Liver (tissue), 9 donors: ENCODE results near the gene GAS2L1. TPM values are rescaled to one million over a fixed set of nuclear protein-coding genes. Genes with fewer than 3 reads are reported as not detected.

Source experiments
- DNase-seq: peaks from one replicate; pipeline ENCODE4 v3.0.0-alpha.2; 2017; ENCODE audit warnings: low spot score
- H3K27ac ChIP-seq, 2 donors: one replicate each; pipeline ENCODE4 v1.7.0; 2013; ENCODE audit warnings: inconsistent platforms in 2 of 2, low read length in 2 of 2, control low read depth in 1 of 2, low read depth in 1 of 2, mild to moderate bottlenecking in 1 of 2
- H3K27me3 ChIP-seq, 4 donors: one replicate each; pipeline versions ENCODE4 v1.6.1 to v1.7.0; 2013; ENCODE audit warnings: low read length in 3 of 4, inconsistent platforms in 1 of 4, mild to moderate bottlenecking in 1 of 4, moderate library complexity in 1 of 4; ENCODE audit not compliant: control insufficient read depth in 4 of 4, insufficient read depth in 4 of 4
- H3K36me3 ChIP-seq, 4 donors: one replicate each; pipeline versions ENCODE4 v1.6.1 to v1.7.0; 2013; ENCODE audit warnings: low read length in 3 of 4, mild to moderate bottlenecking in 3 of 4, low read depth in 1 of 4, moderate library complexity in 1 of 4; ENCODE audit not compliant: control insufficient read depth in 4 of 4, insufficient read depth in 3 of 4
- H3K4me1 ChIP-seq, 4 donors: one replicate each; pipeline versions ENCODE4 v1.6.1 to v1.7.0; 2013; ENCODE audit warnings: low read length in 3 of 4, mild to moderate bottlenecking in 3 of 4, moderate library complexity in 1 of 4; ENCODE audit not compliant: control insufficient read depth in 4 of 4, insufficient read depth in 4 of 4
- H3K4me3 ChIP-seq, 3 donors: one replicate each; pipeline versions ENCODE4 v1.6.1 to v1.7.0; 2013; ENCODE audit warnings: low read length in 3 of 3, control low read depth in 1 of 3, low read depth in 1 of 3, mild to moderate bottlenecking in 1 of 3
- H3K9ac ChIP-seq, 2 donors: one replicate each; pipeline ENCODE4 v1.7.0; 2013; ENCODE audit warnings: low read length in 2 of 2, mild to moderate bottlenecking in 2 of 2, moderate library complexity in 2 of 2, control low read depth in 1 of 2, low read depth in 1 of 2
- H3K9me3 ChIP-seq, 4 donors: one replicate each; pipeline versions ENCODE4 v1.6.1 to v1.7.0; 2013; ENCODE audit warnings: low read length in 3 of 4; ENCODE audit not compliant: control insufficient read depth in 4 of 4
- CTCF ChIP-seq: fragments of 150-350 bp; IDR thresholded peaks from 2 replicates; pipeline ENCODE4 v1.5.1; 2017; ENCODE audit warnings: improper control_type of control experiment, low read depth, low read length; ENCODE audit not compliant: missing input control
- FOXA1 ChIP-seq: IDR thresholded peaks from 2 replicates; pipeline ENCODE4 v1.6.1; 2016; ENCODE audit warnings: antibody characterized with exemption
- FOXA2 ChIP-seq: IDR thresholded peaks from 2 replicates; pipeline ENCODE4 v1.6.1; 2016; ENCODE audit warnings: antibody characterized with exemption
- GABPA ChIP-seq, 2 donors: IDR thresholded peaks in 1 of 2; conservative IDR thresholded peaks in 1 of 2; 2 replicates each; pipeline ENCODE4 v1.6.1; 2016; ENCODE audit warnings: antibody characterized with exemption in 2 of 2, mild to moderate bottlenecking in 1 of 2, moderate library complexity in 1 of 2
- HNF4A ChIP-seq, 2 donors: conservative IDR thresholded peaks; 2 replicates each; pipeline ENCODE4 v1.6.1; 2016; ENCODE audit warnings: antibody characterized with exemption in 2 of 2, mild to moderate bottlenecking in 2 of 2
- HNF4G ChIP-seq: IDR thresholded peaks from 2 replicates; pipeline ENCODE4 v1.6.1; 2016; ENCODE audit warnings: antibody characterized with exemption
- JUND ChIP-seq, 2 donors: IDR thresholded peaks; 2 replicates each; pipeline ENCODE4 v1.6.1; 2016; ENCODE audit warnings: antibody characterized with exemption in 2 of 2
- NR2F2 ChIP-seq: IDR thresholded peaks from 2 replicates; pipeline ENCODE4 v1.6.1; 2016; ENCODE audit warnings: antibody characterized with exemption
- RAD21 ChIP-seq, 2 donors: IDR thresholded peaks; 2 replicates each; pipeline ENCODE4 v1.6.1; 2016; ENCODE audit warnings: antibody characterized with exemption in 2 of 2, mild to moderate bottlenecking in 2 of 2
- RXRA ChIP-seq, 2 donors: IDR thresholded peaks; 2 replicates each; pipeline ENCODE4 v1.6.1; 2017 to 2018; ENCODE audit warnings: antibody characterized with exemption in 2 of 2, mild to moderate bottlenecking in 1 of 2
- SP1 ChIP-seq: IDR thresholded peaks from 2 replicates; pipeline ENCODE4 v1.6.1; 2018; ENCODE audit warnings: antibody characterized with exemption, mild to moderate bottlenecking
- TAF1 ChIP-seq: conservative IDR thresholded peaks from 2 replicates; pipeline ENCODE4 v1.6.1; 2016; ENCODE audit warnings: antibody characterized with exemption, mild to moderate bottlenecking
- ZBTB33 ChIP-seq: IDR thresholded peaks from 2 replicates; pipeline ENCODE4 v1.6.1; 2016; ENCODE audit warnings: antibody characterized with exemption
- WGBS: extraction: QIAGEN DNeasy Blood & Tissue Kit; methylation state at CpG from one replicate; pipeline ENCODE4 v1.1.7; 2013; 5-methylcytosine and 5-hydroxymethylcytosine counted together
- polyA plus RNA-seq, 2 donors: library from polyadenylated mRNA; stranded (reverse) in 1 of 2; unstranded in 1 of 2; fragments of 200-250 nt in 1 of 2; fragments of >200 nt in 1 of 2; fragmentation: Nextera tagmentation in 1 of 2; extraction: Ambion mirVana in 1 of 2; gene quantifications; one replicate each; pipeline versions ENCODE4 v1.2.1 to v1.2.3, GENCODE V29; 2013 to 2015
- total RNA-seq, 2 donors: library from RNA; depleted of rRNA; stranded (reverse); fragments of >200 nt; gene quantifications; one replicate each; pipeline ENCODE4 v1.2.3, GENCODE V29; 2014
- TF ChIP-seq, protein P1 (sequence below): IDR thresholded peaks from 2 replicates; pipeline ENCODE4 v1.6.1; 2016; ENCODE audit warnings: antibody characterized with exemption, mild to moderate bottlenecking
- TF ChIP-seq, protein P2 (sequence below): IDR thresholded peaks from 2 replicates; pipeline ENCODE4 v1.6.1; 2016; ENCODE audit warnings: antibody characterized with exemption
- TF ChIP-seq, protein P3 (sequence below): IDR thresholded peaks from 2 replicates; pipeline ENCODE4 v1.6.1; 2016; ENCODE audit warnings: antibody characterized with exemption
- donor health status: healthy.
- donor health status: healthy.
- donor health status: healthy.
- donor health status: healthy.
- donor health status: healthy.

The GAS2L1 gene
- total and polyA plus RNA-seq, 4 donors = 4.0 to 11.4 (median 8.9) TPM

- Histone ChIP-seq H3K9me3 (no peaks in the 10 kb centered on the region), H3K4me1 (peaks cover 0 to 6% (median 0%) of the 10 kb centered on the region in 4 donors), H3K27me3 (no peaks in the 10 kb centered on the region), H3K9ac (no peak overlapping the region), H3K4me3 (no peak overlapping the region), H3K27ac (no peak overlapping the region), H3K36me3 (peaks cover 5 to 43% (median 8%) of the 10 kb centered on the region in 4 donors)
- TF ChIP-seq, protein P1, sequence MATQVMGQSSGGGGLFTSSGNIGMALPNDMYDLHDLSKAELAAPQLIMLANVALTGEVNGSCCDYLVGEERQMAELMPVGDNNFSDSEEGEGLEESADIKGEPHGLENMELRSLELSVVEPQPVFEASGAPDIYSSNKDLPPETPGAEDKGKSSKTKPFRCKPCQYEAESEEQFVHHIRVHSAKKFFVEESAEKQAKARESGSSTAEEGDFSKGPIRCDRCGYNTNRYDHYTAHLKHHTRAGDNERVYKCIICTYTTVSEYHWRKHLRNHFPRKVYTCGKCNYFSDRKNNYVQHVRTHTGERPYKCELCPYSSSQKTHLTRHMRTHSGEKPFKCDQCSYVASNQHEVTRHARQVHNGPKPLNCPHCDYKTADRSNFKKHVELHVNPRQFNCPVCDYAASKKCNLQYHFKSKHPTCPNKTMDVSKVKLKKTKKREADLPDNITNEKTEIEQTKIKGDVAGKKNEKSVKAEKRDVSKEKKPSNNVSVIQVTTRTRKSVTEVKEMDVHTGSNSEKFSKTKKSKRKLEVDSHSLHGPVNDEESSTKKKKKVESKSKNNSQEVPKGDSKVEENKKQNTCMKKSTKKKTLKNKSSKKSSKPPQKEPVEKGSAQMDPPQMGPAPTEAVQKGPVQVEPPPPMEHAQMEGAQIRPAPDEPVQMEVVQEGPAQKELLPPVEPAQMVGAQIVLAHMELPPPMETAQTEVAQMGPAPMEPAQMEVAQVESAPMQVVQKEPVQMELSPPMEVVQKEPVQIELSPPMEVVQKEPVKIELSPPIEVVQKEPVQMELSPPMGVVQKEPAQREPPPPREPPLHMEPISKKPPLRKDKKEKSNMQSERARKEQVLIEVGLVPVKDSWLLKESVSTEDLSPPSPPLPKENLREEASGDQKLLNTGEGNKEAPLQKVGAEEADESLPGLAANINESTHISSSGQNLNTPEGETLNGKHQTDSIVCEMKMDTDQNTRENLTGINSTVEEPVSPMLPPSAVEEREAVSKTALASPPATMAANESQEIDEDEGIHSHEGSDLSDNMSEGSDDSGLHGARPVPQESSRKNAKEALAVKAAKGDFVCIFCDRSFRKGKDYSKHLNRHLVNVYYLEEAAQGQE = no peak
- TF ChIP-seq RXRA (IDR thresholded peaks at IDR 0.05) = peak; percentile 14 to 45
- peak; percentile 51 for TF ChIP-seq NR2F2
- no peak for DNase-seq
- 84% methylated on average over 15 of the region's 15 CpGs for WGBS
Observed at GRCh38 chr22:29327089-29327764, 20.8 kb downstream of the GAS2L1 start.

DNA sequence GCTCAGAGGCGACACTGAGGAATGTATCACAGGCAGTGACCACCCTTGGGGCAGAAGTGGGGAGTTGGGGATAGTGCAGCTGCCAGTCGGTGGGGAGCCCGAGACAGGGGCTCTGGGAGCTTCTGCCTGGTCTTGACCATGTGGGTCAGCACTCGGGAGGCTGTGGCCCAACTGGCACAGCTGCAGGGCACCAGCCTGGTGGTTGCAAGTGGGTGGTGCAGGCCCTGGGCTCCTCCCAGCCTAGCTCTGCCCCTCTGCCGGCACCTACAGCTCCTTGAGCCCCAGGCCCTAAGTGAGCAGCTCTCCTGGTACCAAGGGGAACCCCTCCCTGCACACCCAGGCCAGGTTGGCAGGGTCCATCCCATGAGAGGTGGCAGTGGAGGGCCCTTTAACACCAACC is 21.6 kb downstream of the GAS2L1 start:
- TF ChIP-seq TAF1 = no peak
- TF ChIP-seq ZBTB33 = no peak
- no peak for TF ChIP-seq HNF4A (conservative IDR thresholded peaks at IDR 0.05)
- no peak for TF ChIP-seq RAD21 (IDR thresholded peaks at IDR 0.05)
- no peak for TF ChIP-seq JUND (IDR thresholded peaks at IDR 0.05)
- no peak for TF ChIP-seq FOXA1
- no peak for TF ChIP-seq SP1
- TF ChIP-seq HNF4G = no peak
- TF ChIP-seq, protein P2, sequence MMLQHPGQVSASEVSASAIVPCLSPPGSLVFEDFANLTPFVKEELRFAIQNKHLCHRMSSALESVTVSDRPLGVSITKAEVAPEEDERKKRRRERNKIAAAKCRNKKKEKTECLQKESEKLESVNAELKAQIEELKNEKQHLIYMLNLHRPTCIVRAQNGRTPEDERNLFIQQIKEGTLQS = no peak
- TF ChIP-seq NR2F2 = no peak
- no peak for TF ChIP-seq CTCF
- no peak for TF ChIP-seq FOXA2
- TF ChIP-seq, protein P1 = no peak
- no peak for TF ChIP-seq GABPA (IDR thresholded peaks at IDR 0.05 in 1 of 2, conservative IDR thresholded peaks at IDR 0.05 in 1 of 2)
- TF ChIP-seq, protein P3, sequence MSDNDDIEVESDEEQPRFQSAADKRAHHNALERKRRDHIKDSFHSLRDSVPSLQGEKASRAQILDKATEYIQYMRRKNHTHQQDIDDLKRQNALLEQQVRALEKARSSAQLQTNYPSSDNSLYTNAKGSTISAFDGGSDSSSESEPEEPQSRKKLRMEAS = no peak
- no peak for TF ChIP-seq RXRA (IDR thresholded peaks at IDR 0.05)
- WGBS = 91% methylated on average over 5 of the region's 5 CpGs
- no peak for DNase-seq
- no peak overlapping the region for H3K9ac ChIP-seq
- H3K27ac ChIP-seq = no peak overlapping the region
- H3K9me3 ChIP-seq = no peaks in the 10 kb centered on the region
- no peak overlapping the region for H3K4me3 ChIP-seq
- peaks cover 5 to 46% (median 10%) of the 10 kb centered on the region in 4 donors for H3K36me3 ChIP-seq
- H3K4me1 ChIP-seq = peaks cover 0 to 6% (median 0%) of the 10 kb centered on the region in 4 donors
- H3K27me3 ChIP-seq = no peaks in the 10 kb centered on the region
